Mammary epithelial cell (primary cell): Measurements from ENCODE around the gene LRRC7.
"Not testable (repeated sequence)": the region's sequence is repeated elsewhere in the genome, so short reads cannot be mapped to it uniquely, and the experiment has no call there.

Experiments used
- CTCF ChIP-seq, 2 donors: IDR thresholded peaks in 1 of 2; conservative IDR thresholded peaks in 1 of 2; 2 replicates each; pipeline ENCODE4 v1.5.1; 2011 to 2012; ENCODE audit warnings: inconsistent platforms in 2 of 2, low read length in 2 of 2, mild to moderate bottlenecking in 2 of 2, control low read depth in 1 of 2, low read depth in 1 of 2; ENCODE audit not compliant: insufficient read depth in 1 of 2; ENCODE audit errors: extremely low read depth in 1 of 2
- EZH2 ChIP-seq: IDR thresholded peaks from 2 replicates; pipeline ENCODE4 v1.6.1; 2012; ENCODE audit warnings: low read length, inconsistent platforms, borderline replicate concordance

DNA sequence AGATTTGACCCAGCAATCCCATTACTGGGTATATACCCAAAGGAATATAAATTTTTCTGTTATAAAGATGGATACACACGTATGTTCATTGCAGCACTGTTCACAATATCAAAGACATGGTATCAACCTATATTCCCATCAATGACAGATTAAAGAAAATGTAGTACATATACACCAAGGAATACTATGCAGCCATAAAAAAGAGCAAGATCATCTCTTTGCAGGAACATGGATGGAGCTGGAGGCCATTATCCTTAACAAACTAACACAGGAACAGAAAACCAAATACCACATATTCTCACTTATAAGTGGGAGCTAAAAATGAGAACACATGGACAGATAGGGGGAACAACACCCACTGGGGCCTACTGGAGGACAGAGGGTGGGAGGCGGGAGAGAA, 394.7 kb downstream of the LRRC7 start:
- TF ChIP-seq CTCF (conservative IDR thresholded peaks at IDR 0.05 in 1 of 2, IDR thresholded peaks at IDR 0.05 in 1 of 2; ENCODE audit: extremely low read depth in 1 of 2, insufficient read depth in 1 of 2, low read depth in 1 of 2, low read length in 2 of 2); EZH2: not testable (repeated sequence)
